Measurements from ENCODE around the gene RASSF7.
"Not testable (repeated sequence)": the region's sequence is repeated elsewhere in the genome, so short reads cannot be mapped to it uniquely, and the experiment has no call there.

RASSF7 gene

DNA sequence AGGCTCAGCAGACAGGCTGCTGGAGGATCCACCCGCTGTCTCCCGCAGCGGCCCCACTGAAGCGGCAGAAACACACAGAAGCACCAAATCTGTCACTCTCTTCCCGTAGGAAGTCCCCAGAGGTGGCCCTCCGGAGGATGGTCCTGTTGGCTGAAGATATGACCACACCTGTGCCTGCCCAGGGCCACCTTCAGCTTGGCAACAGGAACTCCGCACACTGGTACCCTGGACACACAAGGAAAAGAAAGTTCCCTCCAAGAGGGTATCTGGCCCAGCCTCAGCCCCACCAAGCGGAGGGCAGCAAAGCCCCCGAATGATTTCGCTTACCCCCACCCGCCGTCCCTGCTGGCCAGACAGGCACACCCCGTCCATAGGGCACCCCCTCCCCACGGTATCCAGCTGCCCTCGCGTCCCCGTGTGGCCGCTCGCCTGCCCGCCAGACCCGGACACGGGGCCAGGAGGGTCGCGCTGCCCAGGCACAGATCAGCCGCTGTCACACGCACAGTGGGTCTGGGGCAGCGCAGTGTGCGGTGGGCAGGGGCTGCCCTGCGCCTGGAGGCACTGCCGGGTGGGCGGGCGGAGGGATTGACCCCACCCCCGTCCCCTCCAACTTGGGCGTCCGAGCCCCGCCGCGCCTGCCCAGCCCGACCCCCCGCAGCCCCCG lies 7.0 kb downstream of the RASSF7 start:
- no peak for DNase-seq

DNA sequence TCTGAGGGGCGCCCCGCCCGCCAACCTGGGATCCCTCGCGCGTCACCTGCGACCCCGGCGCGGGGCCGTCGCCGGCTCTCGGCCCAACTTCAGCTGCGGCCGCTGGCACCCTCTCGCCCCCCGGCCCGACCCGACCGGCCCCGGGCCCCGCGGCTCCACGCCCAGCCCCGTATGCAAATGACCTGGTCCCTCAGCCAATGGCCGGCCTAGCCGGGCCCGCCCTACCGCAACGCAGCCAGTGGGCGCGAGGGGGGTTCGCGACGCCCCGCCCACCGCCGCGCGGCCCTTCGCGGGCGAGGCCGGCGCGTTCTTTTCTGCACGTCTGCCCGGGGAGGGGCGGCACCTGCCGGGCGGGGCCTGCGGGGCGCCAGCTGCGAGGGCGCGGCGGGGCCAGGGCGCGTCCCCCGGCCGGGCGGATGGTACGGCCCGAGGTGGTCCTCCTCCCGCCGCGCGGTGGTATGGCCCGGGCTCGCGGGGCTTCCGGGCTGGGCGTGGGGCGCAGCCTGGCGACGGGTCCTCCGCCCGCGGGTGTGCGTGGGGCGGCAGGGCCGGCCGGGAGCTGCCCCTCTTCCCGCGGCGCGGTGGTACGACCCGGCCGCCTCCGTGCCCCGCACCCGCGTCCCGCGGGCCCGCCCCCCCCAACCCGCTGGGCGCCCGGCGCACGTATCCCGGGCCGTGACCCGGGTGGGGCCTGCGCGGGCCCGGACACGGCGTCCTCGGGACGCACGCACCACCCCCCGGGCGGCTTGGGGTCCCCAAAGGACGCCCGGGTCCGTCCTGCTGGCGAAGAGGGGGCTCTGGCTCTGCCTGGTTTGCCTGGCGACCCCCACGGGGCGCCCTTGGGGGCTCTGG lies 7.8 kb downstream of the RASSF7 start:
- peak; percentile 73 for DNase-seq

DNA sequence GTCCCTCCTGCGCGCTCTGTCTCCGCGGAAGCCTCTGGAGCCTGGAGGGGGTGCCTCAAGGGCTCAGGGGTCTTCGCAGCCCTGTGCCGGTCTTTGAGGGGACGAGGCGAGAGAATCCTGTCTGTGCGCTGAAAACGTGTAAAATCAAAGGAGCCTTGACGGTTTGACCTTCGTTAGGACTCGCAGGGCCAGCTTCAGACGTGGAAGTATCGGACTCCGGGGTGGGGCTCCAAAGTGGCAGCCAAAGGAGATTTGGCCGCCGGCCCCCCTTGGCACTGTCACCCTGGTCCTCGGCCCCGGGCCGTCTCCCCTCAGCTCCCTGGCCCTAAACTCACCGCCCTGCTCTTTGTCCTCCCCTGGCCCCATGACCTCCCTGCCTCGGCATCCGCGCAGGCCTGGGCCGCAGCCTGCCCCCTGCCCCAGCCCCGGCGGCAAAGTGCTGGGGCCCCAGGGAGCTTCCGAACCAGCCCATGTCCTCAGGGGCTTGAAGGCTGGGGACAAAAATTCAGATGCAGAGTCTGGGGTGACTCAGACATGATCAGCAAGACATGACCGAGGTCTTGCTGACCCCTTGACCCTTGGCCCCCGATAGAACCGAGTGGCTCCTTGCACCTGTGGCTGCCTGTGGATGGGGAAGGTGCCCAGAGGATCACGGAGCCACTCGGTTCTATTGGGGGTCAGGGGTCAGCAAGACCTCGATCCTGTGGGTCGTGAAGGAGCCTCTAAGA lies 8.6 kb downstream of the RASSF7 start:
- no peak for DNase-seq

DNA sequence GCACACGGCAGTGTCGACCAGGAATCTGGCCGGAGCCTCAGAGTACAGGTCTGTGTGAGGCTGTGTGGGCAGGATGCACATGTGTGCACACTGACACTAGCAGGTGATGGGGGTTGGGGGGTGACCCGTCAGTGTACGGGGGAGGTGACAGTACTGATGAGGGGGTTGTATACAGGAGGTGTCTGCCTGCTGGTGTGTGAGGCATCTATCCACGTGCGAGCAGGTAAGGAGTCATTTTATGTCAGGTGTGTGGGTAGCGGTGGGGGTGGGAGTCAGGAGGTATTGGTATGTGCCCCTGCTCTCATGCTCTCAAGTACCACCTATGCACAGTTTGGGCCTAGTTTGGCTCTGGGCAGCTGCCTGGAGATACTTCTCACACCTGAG lies 11.0 kb downstream of the RASSF7 start:
- DNase-seq, result no peak

DNA sequence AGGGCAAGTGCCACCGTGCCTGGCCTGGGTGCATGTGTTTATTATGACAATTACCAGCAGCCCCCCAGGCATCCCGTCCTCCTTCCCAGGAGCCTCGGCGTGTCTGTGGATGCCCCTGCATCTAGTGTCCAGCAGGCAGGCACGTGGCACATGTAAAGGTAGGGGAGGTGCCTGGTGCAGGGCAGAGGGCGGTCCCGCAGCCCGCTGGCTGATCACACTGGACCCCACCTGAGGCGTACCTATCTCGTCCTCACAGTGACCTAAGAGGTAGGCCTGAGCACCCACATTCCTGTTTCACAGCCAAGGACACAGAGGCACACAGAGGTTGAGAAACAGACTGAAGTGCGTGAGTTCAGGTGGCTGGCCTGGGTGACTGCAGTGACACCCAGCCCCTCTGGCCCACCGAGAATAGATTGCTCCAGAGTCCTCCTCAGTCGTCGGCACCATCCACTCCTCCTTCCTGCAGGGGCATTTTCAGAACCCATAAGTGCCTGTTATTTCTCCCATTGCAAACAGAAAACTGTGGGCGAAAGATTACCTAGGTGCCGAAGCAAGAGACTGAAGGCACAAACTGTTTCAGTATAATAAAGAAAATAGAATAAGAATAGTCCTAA lies 12.5 kb downstream of the RASSF7 start:
- DNase-seq, result no peak

DNA sequence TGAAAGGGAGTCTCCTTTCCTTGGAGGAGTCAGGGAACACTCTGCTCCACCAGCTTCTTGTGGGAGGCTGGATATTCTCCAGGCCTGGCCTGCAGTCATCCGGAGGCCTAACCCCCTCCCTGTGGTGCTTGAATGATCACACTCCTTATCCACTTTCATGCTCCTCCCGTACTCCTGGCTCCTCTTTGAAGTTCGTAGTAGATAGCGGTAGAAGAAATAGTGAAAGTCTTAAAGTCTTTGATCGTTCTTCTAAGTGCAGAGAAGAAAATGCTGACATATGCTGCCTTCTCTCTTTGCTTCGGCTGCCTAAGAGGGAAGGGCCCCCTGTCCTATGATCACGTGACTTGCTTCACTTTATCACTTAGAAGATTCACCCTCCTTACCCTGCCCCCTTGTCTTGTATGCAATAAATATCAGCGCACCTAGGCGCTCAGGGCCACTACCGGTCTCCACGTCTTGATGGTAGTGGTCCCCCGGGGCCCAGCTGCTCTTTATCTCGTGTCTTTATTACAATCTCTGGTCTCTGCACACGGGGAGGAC lies 13.3 kb downstream of the RASSF7 start:
- not testable (repeated sequence) for DNase-seq

DNA sequence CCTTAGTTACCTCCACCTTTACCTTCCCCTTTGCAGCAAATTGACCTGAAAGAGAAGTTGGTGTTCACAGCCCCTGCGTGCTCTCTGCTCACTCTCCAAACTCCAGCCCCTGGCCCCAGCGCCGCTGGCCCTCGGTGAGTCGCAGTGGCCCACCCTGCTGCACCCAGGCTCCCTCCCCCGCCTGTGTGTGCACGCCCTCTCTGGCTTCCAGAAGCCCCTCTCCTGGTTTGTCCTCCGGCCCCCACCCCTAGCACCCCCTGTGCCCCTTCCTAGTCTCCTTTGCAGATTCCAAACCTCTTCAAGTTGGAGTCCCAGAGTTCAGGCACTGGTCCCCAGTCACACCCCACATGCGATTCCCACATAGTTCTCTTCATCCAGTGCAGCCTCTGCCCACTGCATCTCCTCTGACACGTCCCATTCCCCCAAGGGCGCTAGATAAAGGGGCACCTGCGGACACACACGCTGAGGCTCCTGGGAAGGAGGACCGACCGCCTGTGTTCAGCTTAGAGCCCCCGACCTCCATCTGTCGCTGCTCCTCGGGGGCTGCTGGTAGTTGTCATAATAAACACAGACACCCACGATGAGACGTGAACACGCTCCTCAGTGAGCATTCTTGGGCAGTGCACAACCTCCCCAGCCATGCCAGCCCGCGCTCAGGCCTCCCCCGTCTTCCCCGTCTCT lies 14.0 kb downstream of the RASSF7 start:
- no peak for DNase-seq

DNA sequence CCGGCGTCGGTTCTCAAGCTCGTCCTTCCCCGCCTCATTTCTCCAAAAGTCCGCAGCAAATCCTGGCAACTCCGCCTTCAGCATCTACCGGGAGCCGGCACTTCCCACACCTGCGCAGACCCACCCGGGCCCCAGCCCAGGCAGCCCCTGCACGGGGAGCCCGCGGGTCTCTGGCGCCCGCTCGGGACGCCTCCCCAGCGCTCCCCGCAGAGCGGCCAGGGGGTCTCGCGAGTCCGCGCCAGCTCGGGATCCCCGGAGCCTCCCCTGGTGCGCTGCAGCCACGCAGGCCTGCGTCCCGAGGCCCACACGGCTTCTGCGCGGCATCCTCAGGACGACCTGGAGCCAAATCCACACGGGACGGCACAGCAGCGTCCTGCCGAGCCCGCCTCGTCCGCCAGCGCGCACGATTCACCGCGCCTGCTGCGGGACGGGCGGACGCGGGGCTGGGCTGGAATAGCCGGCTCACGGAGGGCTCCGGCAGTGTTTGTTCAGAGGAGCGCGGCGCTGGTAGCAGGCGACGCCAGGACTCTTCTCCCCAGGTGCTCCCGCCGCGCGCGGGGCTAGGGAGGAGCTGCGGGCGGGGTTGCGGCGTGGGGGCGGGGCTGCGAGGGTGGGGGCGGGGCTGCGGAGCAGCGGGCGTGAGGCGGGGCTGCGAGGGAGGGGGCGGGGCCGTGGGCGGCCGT lies 14.7 kb downstream of the RASSF7 start:
- no peak for DNase-seq

DNA sequence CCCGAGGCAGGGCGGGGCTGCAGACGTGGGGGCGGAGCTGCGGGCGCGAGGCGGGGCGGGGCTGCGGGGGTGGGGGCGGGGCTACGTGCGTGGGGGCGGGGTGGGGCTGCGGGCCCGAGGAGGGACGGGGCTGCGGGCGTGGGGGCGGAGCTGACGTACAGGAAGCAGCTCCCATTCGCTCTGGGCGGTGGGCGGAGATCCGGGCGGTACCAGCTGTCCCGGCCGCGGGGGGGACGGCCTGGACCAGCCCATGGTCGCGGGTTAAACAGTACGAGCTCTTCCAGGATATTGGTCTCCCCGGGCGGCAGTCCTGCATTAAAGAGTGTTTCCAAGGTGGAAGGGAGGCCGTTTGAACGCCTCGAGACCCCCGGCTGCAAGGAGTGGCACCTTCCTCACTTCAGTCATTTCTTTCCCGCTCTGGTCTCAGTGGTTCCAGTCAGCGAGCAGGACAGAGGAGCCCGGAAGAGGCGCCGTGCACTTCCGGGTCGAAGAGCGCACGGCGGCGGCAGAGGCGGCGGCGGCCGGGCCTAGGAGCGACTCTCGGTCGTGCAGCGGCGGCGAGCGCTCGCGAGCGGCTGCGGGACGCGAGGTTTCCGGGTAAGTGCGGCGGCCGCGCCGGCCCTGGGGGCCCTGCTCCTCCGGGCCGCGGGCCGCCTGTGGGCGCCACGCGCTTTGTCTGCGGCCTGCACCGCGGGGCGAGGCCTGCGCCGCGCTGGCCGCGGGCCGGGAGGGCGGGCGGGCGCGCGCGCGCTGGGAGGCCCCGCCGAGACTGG lies 15.4 kb downstream of the RASSF7 start, which contains the start of gene PHRF1:
Gene PHRF1 (plus strand): TSS at position 475 of the 773 bp plus-strand sequence. CDS start 5,043 bp downstream, outside the sequence.
- peak; percentile 61 for DNase-seq

DNA sequence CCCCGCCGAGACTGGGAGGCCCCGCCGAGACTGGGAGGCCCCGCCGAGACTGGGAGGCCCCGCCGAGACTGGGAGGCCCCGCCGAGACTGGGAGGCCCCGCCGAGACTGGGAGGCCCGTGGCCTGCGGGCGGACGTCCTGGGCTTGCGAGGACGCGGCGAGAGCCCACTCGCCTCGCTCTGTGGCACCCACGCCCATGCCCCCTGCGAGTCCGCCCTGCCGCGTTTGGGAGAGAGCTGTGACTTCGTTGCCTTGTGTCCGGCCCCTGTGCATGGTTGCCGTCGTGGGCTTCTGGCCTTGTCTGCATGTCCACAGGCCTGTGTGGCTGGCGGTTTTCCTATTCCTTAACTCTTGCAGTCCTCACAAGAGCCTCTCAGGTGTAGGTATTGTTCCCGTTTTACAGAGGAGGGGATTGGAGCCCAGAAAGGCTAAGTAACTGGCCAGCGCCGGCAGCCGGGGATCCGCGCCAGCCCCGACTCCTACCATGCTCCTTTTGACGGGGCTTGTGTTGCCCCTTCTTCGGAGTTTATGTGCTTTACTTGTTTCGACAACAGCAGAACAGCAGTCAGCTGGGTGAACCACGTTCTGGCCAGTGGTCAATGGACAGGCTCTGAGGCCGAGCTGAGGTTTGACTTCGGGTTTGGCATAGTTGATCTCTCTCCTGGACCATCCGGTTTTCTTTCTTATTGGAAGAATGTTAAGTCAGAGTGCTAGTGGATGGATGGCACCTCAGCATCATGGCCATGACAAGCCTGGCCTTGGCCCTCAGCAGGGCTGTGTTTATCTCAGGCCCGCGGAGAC lies 16.2 kb downstream of the RASSF7 start:
- no peak for DNase-seq

DNA sequence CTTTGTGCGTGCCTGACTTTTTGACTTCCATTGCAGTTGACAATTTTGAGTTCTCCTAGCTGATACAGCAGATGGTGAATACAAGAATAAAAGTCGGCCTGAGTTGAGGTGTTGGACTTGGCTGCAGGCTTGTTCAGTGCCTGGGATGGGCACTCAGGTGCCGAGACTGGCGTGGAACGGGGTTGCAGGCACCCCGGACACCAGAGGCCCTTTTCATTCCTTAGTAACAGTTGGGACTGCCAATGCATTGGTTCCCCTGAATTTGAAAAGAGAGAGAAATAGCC lies 16.8 kb downstream of the RASSF7 start:
- DNase-seq, result no peak

DNA sequence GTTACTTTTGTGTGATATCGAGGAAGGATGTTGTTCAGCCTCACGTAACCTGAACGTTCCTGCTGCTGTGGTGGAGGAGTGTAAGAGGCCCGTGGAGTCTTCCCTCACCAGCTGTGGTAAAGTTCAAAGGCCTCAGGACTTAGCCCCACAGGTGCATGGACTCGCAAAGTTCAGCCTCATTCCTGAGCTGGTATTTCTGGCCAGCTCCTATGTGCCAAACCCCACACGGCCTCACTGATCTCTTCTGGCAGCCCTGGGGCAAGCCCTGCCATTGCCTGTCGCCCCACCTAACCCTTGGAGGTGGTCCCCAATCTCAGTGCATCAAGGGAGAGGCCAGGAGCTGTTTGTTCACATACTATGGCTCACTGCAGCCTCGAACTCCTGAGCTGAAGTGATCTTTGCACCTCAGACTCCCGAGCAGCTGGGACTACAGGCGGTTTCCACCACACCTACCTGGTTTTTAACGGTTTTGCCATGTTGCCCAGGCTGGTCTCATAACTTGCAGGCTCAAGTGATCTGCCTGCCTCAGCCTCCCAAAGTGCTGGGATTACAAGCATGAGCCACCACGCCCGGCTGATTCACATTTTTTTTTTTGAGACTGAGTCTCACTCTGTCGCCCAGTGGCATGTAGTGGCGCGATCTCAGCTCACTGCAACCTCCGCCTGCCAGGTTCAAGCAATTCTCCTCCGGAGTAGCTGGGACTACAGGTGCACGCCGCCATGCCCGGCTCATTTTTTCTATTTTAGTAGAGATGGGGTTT lies 17.7 kb downstream of the RASSF7 start:
- DNase-seq, result no peak

DNA sequence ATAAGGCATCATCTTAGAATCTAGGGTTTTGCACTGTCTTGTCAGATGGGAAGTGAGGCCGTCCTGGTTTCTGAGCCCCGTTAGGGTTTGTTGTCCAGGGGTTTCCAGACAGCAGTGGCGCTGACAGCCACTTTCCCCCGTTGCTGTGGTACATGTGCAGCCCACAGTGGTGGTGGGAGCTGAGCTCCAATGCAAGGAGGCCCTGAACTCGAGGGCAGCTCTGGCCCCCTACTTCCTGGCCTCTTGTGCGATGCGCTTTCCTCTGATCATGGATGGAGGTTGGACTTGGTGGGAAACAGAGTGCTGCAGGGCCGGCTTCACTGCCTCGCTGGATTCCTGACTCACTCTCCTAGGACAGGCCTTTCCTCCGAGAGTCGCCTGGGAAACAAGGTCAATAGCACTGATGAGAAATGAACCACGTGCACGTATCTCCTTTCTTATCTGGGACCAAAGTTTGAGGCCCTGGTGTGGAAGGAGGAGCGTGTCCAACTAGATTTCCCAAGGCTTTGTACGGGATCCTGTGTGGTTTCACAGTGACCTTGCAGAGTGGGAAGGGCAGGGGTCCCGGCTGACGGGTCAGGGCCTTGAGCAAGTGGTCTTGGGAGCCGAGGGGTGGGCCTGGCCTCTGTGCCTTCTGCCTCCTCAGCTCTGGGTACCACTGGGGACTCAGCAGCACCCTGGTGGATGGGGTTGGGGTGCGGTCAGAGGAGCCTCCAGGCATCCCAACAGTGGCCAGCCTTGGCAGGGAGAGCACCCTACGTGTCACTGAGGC lies 19.2 kb downstream of the RASSF7 start:
- DNase-seq, result no peak

DNA sequence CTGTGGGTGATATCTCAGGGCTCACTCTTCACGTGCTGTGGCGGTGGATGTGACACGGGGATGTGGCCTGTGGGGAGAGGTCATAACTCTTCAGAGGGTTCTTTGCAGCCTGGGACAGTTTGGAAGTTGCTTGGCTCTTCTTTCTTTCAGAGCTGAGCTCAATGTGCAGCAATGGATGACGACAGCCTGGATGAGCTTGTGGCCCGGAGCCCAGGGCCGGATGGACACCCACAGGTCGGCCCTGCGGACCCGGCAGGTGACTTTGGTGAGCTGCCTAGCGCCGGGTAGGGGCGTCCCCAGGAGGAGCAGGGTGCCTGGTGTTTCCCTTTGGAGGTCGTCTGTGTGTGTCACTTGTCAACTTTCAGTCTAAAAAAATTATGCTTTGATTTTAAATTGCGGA lies 20.6 kb downstream of the RASSF7 start:
- no peak for DNase-seq

DNA sequence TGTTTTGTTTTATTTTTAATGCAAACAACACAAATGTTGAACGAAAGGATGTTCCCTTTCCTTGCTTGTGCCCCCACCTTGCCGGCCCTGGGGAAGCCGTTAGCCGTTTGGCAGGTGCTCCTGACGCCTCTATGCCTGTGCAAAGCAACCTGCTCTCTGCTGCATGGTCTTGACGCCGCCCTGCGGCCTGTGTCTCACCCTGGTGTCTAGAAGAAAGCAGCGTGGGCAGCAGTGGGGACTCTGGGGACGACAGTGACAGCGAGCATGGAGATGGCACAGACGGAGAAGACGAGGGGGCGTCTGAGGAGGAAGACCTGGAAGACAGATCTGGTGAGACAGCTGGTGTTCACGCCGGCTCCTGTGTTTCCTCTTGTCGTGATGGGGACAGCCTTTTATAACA lies 21.0 kb downstream of the RASSF7 start:
- no peak for DNase-seq

DNA sequence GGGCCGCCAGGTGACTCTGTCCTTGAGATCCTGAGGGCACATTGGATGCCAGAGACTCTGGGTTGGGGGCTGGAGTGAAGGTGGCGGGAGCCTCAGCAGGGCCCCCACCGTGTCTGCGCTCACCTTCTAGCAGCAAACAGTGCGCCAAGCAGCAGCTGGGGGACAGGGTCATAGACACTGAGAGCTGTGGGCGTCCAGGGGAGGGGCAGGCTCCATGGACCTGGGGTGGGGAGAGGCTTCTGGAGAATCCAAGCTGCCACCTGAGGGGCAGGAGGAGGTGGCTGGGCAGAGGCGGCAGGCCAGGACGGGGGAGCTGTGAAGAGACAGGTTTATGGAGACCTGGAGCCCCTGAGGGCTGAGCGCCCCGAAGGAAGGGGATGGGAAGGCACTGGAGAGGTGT lies 23.5 kb downstream of the RASSF7 start:
- no peak for DNase-seq

DNA sequence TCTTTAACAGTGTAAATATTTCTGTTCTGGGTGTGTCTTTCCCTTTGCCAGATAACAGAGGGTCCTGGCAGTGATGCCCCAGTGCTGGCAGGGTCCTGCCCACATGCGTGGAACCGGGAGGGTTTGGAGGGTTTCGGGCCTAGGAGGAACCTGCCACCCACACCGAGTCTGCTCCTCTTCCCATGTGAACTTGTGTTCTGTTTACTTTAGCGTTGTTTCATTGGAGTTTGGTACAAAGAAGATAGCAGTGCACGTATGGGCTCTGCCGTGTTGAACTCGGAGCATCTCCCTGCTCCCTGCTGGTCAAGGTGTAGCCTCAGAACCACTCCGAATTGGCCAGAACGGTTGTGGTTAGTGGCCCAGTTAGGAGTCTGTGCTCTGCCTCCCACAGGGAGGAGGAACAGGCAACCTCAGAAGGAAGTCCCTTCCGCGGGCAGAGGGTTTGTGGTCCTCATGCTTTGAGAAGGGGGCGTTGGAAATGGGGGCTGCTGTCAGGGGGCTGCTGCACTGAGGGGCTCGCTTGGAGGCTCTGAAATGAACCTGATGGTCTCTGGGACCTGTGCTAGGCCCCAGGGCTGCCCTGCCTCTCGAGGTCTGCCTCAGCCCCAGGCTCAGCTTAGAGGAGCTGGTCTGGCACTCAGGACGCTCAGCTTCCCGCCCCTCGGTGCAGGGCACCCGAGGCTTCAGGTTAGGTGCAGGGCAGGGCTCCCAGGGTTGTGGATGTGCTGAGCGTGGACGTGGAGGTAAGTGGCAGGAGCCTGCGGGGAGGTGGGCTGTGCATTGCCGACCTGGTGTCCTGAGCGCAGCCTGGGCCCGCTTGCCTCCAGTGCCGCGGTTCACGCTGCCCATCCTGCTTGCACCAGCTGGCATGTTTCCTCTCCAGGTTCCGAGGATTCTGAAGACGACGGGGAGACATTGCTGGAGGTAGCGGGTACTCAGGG lies 25.9 kb downstream of the RASSF7 start:
- DNase-seq, result no peak

DNA sequence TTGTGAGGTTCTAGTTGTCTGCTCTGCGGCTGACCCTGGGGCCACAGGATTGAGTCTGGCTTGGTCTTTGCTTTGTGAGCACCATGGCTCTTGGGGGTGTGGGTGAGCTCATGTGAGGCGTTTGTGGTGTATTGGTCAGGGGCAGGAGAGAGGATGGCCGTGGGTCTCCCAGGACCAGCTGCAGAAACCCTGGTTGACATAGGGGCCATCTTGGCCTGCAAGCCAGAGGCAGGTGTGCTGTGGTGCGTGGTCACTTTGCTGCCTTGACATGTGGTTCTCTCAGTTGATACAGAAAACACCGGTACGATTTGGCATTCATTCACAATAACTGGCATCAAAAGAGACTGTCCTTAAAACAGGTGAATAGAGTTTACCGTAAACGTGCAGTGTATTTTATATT lies 26.8 kb downstream of the RASSF7 start:
- no peak for DNase-seq
